LNCaP clone FGC (cell line): Measurements from ENCODE around the gene FHIT.

Experiments
- DNase-seq: peaks from one replicate; pipeline ENCODE4 v3.0.0-alpha.2; 2011; ENCODE audit warnings: low read depth
- H3K4me3 ChIP-seq: 2 replicates; pipeline ENCODE4 v1.5.1; 2011; ENCODE audit warnings: mild to moderate bottlenecking, low read depth, low read length, control low read depth
- CTCF ChIP-seq: IDR thresholded peaks from 2 replicates; pipeline ENCODE4 v1.5.1; 2012; ENCODE audit warnings: mild to moderate bottlenecking; ENCODE audit not compliant: control insufficient read depth, insufficient read depth; ENCODE audit errors: extremely low read depth

FHIT gene

GRCh38 chr3:60030982-60031381 lies 1220.3 kb downstream of the FHIT start:
- no peak for DNase-seq
- no peak for TF ChIP-seq CTCF
- no peak overlapping the region for H3K4me3 ChIP-seq

DNA sequence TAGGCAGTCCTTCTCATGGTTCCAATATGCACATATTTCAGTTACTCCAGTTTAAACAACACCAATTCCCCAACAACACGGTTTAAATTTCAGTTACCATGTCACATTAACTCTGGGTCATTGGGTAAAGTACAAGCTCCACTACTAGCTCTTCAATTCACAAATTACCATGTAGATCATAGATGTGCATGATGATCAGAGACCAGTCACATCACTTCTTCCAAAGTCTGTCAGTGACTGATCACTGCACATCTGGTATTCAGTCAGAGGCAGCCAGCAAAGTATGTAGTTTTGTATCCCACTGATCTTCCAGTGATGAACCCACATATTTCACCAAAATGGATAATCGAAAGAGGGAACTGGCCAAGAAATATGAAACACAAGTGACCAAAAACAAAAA lies 1223.0 kb downstream of the FHIT start:
- DNase-seq = no peak
- H3K4me3 ChIP-seq = no peak overlapping the region
- no peak for TF ChIP-seq CTCF

- no peak for TF ChIP-seq CTCF
- no peak for DNase-seq
- no peak overlapping the region for H3K4me3 ChIP-seq
Observed at GRCh38 chr3:60027335-60027734, 1223.9 kb downstream of the FHIT start.

DNA sequence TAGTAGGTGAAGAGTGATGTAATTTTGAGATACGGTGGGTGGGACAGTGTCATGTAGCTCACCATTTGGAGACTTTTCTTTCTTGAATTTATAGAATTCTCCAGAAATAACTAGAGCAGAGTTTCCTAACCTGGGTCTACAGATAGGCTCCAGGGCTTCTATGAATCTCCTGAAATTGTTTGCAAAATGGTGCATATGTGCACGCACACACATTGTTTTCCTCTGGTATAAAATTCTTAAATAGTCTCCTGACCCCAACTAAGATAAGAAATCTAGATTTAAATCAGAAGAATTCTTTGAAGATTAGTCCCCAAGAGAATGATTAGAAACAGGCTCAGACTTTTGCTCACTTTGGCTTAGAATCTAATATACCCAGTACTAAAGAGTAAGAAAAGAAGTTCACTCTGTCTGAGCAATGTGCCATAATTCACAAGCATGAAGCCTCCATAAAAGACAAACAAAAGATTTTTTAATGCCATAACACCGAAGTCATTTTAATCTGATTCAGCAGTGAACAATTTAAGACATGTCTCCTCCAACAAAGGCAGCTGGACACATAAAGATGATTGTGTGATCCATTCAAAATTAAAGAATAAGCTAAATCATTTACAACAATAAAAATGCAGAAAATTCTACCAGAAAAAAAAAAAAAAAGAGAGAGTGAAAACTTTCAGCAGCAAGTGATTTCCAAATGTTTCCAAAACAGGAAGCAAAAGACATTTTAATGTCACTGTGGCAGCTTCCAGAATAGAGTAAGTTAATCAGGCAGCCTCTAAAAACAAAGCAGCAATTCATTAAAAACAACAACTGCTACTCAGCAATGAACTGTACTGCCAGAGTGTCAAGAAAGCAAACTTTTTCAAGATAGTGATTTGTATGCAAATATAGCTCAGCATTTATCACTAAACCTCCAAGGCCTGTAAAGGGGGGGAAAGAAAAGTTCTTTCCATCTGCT lies 1225.9 kb downstream of the FHIT start:
- no peak for TF ChIP-seq CTCF
- H3K4me3 ChIP-seq = no peak overlapping the region

DNA sequence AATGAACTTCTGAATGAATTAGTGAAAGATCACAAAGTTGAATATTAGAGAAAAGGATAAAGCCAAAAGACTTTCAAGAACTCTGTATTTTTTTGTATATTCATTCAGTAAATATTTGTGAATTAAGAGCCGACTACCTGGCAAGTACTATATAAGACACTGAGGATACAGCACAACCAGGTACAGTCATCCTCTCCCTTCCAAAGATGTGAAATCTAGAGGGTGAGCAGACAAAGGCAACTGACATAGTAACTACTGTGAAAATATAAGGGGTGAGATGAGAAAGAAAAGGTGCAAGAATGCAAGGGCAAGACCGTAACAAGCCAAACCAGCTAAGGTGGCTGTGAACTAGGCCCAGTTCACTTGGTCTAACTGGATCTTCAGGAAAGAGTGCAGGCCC lies 1226.9 kb downstream of the FHIT start:
- H3K4me3 ChIP-seq = no peak overlapping the region
- DNase-seq = no peak
- no peak for TF ChIP-seq CTCF

More for the DNA sequence above, 1225.9 kb downstream of the FHIT start:
- DNase-seq = no peak

DNA sequence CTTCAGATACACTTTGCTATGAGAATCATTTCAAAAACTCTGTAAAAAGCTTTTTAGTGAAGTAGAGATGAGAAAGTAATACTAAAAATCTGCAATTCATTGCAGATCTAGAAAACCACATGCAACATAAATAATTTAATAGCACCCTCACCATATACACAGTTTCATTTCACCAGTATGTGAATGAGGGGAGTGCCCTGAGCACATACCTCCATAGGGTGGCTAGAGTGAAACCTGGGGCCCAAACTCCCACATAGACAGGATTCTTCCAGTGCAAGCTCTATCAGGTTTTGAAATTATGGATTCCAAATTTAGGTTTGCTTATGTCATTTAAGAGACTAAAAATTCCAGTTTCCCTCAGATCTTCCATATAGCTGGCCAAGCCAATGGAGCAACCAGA lies 1228.1 kb downstream of the FHIT start:
- H3K4me3 ChIP-seq = no peak overlapping the region
- TF ChIP-seq CTCF = no peak
- no peak for DNase-seq
